Mesenchymal stem cell (in vitro differentiated cells and primary cell): Measurements from ENCODE around the gene TMEM94.

Experiments used
- DNase-seq: peaks from one replicate; pipeline ENCODE4 v3.0.0-alpha.2; 2013
- H2AFZ ChIP-seq: one replicate; pipeline ENCODE4 v1.6.1; 2013; ENCODE audit warnings: low read depth, mild to moderate bottlenecking, control low read depth, inconsistent platforms, low read length, moderate library complexity
- H2AK5ac ChIP-seq: 2 replicates; pipeline ENCODE4 v1.6.1; 2013; ENCODE audit warnings: low read length, moderate library complexity, mild to moderate bottlenecking, inconsistent platforms; ENCODE audit not compliant: severe bottlenecking
- H2BK120ac ChIP-seq: one replicate; pipeline ENCODE4 v1.6.1; 2013; ENCODE audit warnings: low read depth, mild to moderate bottlenecking, inconsistent platforms, low read length, moderate library complexity
- H2BK12ac ChIP-seq, 2 experiments: one replicate each; pipeline ENCODE4 v1.6.1; 2013; ENCODE audit warnings: inconsistent platforms in 2 of 2, low read length in 2 of 2, mild to moderate bottlenecking in 2 of 2, moderate library complexity in 2 of 2, control low read depth in 1 of 2
- H2BK15ac ChIP-seq: one replicate; pipeline ENCODE4 v1.6.1; 2013; ENCODE audit warnings: mild to moderate bottlenecking, low read depth, inconsistent platforms; ENCODE audit not compliant: poor library complexity, severe bottlenecking
- H2BK5ac ChIP-seq: 2 replicates; pipeline ENCODE4 v1.6.1; 2013; ENCODE audit warnings: low read depth, mild to moderate bottlenecking, low read length, control low read depth, inconsistent platforms; ENCODE audit not compliant: poor library complexity, severe bottlenecking
- H3K14ac ChIP-seq, 2 experiments: one replicate each; pipeline ENCODE4 v1.6.1; 2013; ENCODE audit warnings: inconsistent platforms in 2 of 2, low read length in 2 of 2, control low read depth in 1 of 2, mild to moderate bottlenecking in 1 of 2, moderate library complexity in 1 of 2
- H3K18ac ChIP-seq, 2 experiments: one replicate each; pipeline ENCODE4 v1.6.1; 2013; ENCODE audit warnings: inconsistent platforms in 2 of 2, low read length in 2 of 2, control low read depth in 1 of 2, low read depth in 1 of 2, mild to moderate bottlenecking in 1 of 2
- H3K23ac ChIP-seq, 2 experiments: one replicate each; pipeline ENCODE4 v1.6.1; 2013; ENCODE audit warnings: inconsistent platforms in 2 of 2, low read length in 2 of 2, mild to moderate bottlenecking in 2 of 2, moderate library complexity in 2 of 2, control low read depth in 1 of 2
- H3K27ac ChIP-seq: 2 replicates; pipeline ENCODE4 v1.5.1; 2013; ENCODE audit warnings: mild to moderate bottlenecking, moderate library complexity, low read length, control low read depth, inconsistent platforms; ENCODE audit not compliant: poor library complexity, severe bottlenecking
- H3K27me3 ChIP-seq, 2 experiments: 2 replicates each; pipeline versions ENCODE4 v1.6.1 to v1.7.0; 2013; ENCODE audit warnings: low read length in 2 of 2, mild to moderate bottlenecking in 2 of 2, moderate library complexity in 2 of 2, control low read depth in 1 of 2, inconsistent platforms in 1 of 2; ENCODE audit not compliant: control insufficient read depth in 1 of 2, insufficient read depth in 1 of 2
- H3K36me3 ChIP-seq, 2 experiments: 2 replicates each; pipeline versions ENCODE4 v1.6.1 to v1.7.0; 2013; ENCODE audit warnings: low read length in 2 of 2, control low read depth in 1 of 2, inconsistent platforms in 1 of 2, low read depth in 1 of 2, mild to moderate bottlenecking in 1 of 2; ENCODE audit not compliant: insufficient read depth in 2 of 2, control insufficient read depth in 1 of 2
- H3K4ac ChIP-seq, 2 experiments: one replicate each; pipeline ENCODE4 v1.6.1; 2013; ENCODE audit warnings: inconsistent platforms in 2 of 2, low read length in 2 of 2, mild to moderate bottlenecking in 2 of 2, moderate library complexity in 2 of 2, control low read depth in 1 of 2, low read depth in 1 of 2
- H3K4me1 ChIP-seq: 2 replicates; pipeline ENCODE4 v1.6.1; 2013; ENCODE audit warnings: low read depth, low read length, control low read depth; ENCODE audit not compliant: control insufficient read depth, insufficient read depth
- H3K4me2 ChIP-seq: 2 replicates; pipeline ENCODE4 v1.6.1; 2013; ENCODE audit warnings: low read length, mild to moderate bottlenecking, inconsistent platforms; ENCODE audit not compliant: poor library complexity, severe bottlenecking
- H3K4me3 ChIP-seq, 2 experiments: 2 replicates each; pipeline versions ENCODE4 v1.5.1 to v1.7.0; 2013; ENCODE audit warnings: low read length in 2 of 2, mild to moderate bottlenecking in 2 of 2, control low read depth in 1 of 2, low read depth in 1 of 2; ENCODE audit not compliant: insufficient read depth in 1 of 2
- H3K79me1 ChIP-seq: replicated peaks from 2 replicates; pipeline ENCODE4 v1.6.1; 2013; ENCODE audit warnings: mild to moderate bottlenecking, control low read depth, low read length, inconsistent platforms; ENCODE audit not compliant: poor library complexity, severe bottlenecking
- H3K9ac ChIP-seq: 2 replicates; pipeline ENCODE4 v1.7.0; 2013; ENCODE audit warnings: mild to moderate bottlenecking, low read length, moderate library complexity
- H3K9me3 ChIP-seq: 2 replicates; pipeline ENCODE4 v1.7.0; 2013; ENCODE audit warnings: mild to moderate bottlenecking, low read length; ENCODE audit not compliant: control insufficient read depth
- H4K8ac ChIP-seq: one replicate; pipeline ENCODE4 v1.6.1; 2013; ENCODE audit warnings: inconsistent platforms, mild to moderate bottlenecking, low read length, moderate library complexity
- H4K91ac ChIP-seq: one replicate; pipeline ENCODE4 v1.6.1; 2013; ENCODE audit warnings: mild to moderate bottlenecking, low read length, inconsistent platforms
- WGBS: methylation state at CpG from one replicate; pipeline ENCODE4 v1.1.7; 2013; ENCODE audit warnings: mixed read lengths; 5-methylcytosine and 5-hydroxymethylcytosine counted together

The TMEM94 gene

GRCh38 chr17:75486951-75487350 lies 30.5 kb downstream of the TMEM94 start:
- H3K36me3 ChIP-seq, result peaks cover 8 to 64% of the 10 kb centered on the region in 2 experiments
- no peak overlapping the region for H2AFZ ChIP-seq
- H3K23ac ChIP-seq, result no peak overlapping the region
- no peak overlapping the region for H2BK15ac ChIP-seq
- no peak for DNase-seq
- H3K14ac ChIP-seq, result no peak overlapping the region
- H2BK5ac ChIP-seq, result no peak overlapping the region
- no peak overlapping the region for H3K18ac ChIP-seq
- no peak overlapping the region for H2AK5ac ChIP-seq
- no peaks in the 10 kb centered on the region for H3K27me3 ChIP-seq
- H3K4me2 ChIP-seq, result no peak overlapping the region
- H3K4me1 ChIP-seq, result peaks cover 10% of the 10 kb centered on the region
- H3K4me3 ChIP-seq, result no peak overlapping the region
- no peaks in the 10 kb centered on the region for H3K9me3 ChIP-seq
- H4K8ac ChIP-seq, result no peak overlapping the region
- WGBS, result 89% methylated on average over 5 of the region's 5 CpGs
- H2BK120ac ChIP-seq, result no peak overlapping the region
- H3K9ac ChIP-seq, result no peak overlapping the region
- H3K27ac ChIP-seq, result no peak overlapping the region
- H4K91ac ChIP-seq, result no peak overlapping the region
- H2BK12ac ChIP-seq, result no peak overlapping the region
- no peak overlapping the region for H3K4ac ChIP-seq
- peaks cover 27% of the 10 kb centered on the region for H3K79me1 ChIP-seq

GRCh38 chr17:75487351-75488070 lies 31.1 kb downstream of the TMEM94 start:
- Histone ChIP-seq H3K79me1 (peaks cover 26% of the 10 kb centered on the region), H3K9ac (no peak overlapping the region), H3K4me3 (no peak overlapping the region), H2BK5ac (no peak overlapping the region), H4K8ac (no peak overlapping the region), H4K91ac (no peak overlapping the region), H2BK12ac (no peak overlapping the region), H3K36me3 (peaks cover 14 to 69% of the 10 kb centered on the region in 2 experiments), H3K27ac (no peak overlapping the region), H3K4me1 (peaks cover 10% of the 10 kb centered on the region), H3K23ac (no peak overlapping the region), H2BK15ac (no peak overlapping the region), H2BK120ac (no peak overlapping the region), H3K9me3 (no peaks in the 10 kb centered on the region), H3K4me2 (no peak overlapping the region), H3K14ac (no peak overlapping the region), H3K4ac (no peak overlapping the region), H3K18ac (no peak overlapping the region), H2AFZ (no peak overlapping the region), H3K27me3 (no peaks in the 10 kb centered on the region), H2AK5ac (no peak overlapping the region)
- peak; percentile 4 for DNase-seq
- 91% methylated on average over 12 of the region's 12 CpGs for WGBS

- no peak overlapping the region for H3K9ac ChIP-seq
- peaks cover 16% of the 10 kb centered on the region for H3K79me1 ChIP-seq
- WGBS, result 95% methylated on average over 24 of the region's 24 CpGs
These were observed 32.5 kb downstream of the TMEM94 start for GRCh38 chr17:75488693-75489510.

GRCh38 chr17:75489511-75489955 lies 33.1 kb downstream of the TMEM94 start:
- Histone ChIP-seq H3K27ac (no peak overlapping the region), H3K36me3 (peaks cover 33 to 84% of the 10 kb centered on the region in 2 experiments), H2AFZ (no peak overlapping the region), H4K8ac (no peak overlapping the region), H3K4me1 (peaks cover 10% of the 10 kb centered on the region), H3K18ac (no peak overlapping the region), H4K91ac (no peak overlapping the region), H2BK5ac (no peak overlapping the region), H2BK12ac (no peak overlapping the region), H3K9ac (no peak overlapping the region), H3K4me3 (no peak overlapping the region), H3K14ac (no peak overlapping the region), H2BK15ac (no peak overlapping the region), H3K27me3 (no peaks in the 10 kb centered on the region), H3K4ac (no peak overlapping the region), H2AK5ac (no peak overlapping the region), H3K23ac (no peak overlapping the region), H3K4me2 (no peak overlapping the region), H3K79me1 (peaks cover 13% of the 10 kb centered on the region), H2BK120ac (no peak overlapping the region), H3K9me3 (no peaks in the 10 kb centered on the region)
- no peak for DNase-seq
- 89% methylated on average over 14 of the region's 14 CpGs for WGBS

More at GRCh38 chr17:75488693-75489510, 32.5 kb downstream of the TMEM94 start:
- no peak overlapping the region for H3K14ac ChIP-seq
- H2BK12ac ChIP-seq, result no peak overlapping the region
- peaks cover 26 to 78% of the 10 kb centered on the region in 2 experiments for H3K36me3 ChIP-seq
- H3K4me2 ChIP-seq, result no peak overlapping the region
- no peak overlapping the region for H3K27ac ChIP-seq
- no peak overlapping the region for H4K8ac ChIP-seq
- H3K4me1 ChIP-seq, result peaks cover 10% of the 10 kb centered on the region
- H3K18ac ChIP-seq, result no peak overlapping the region
- no peak overlapping the region for H2AFZ ChIP-seq
- H2BK5ac ChIP-seq, result no peak overlapping the region
- H3K9me3 ChIP-seq, result no peaks in the 10 kb centered on the region
- no peaks in the 10 kb centered on the region for H3K27me3 ChIP-seq
- DNase-seq, result no peak
- H3K23ac ChIP-seq, result no peak overlapping the region
- H3K4ac ChIP-seq, result no peak overlapping the region
- H4K91ac ChIP-seq, result no peak overlapping the region
- H3K4me3 ChIP-seq, result no peak overlapping the region
- no peak overlapping the region for H2BK15ac ChIP-seq
- no peak overlapping the region for H2AK5ac ChIP-seq
- H2BK120ac ChIP-seq, result no peak overlapping the region
